K562 (cell line): Measurements from ENCODE around the gene ZFP62.

Source experiments
- FOXP1 ChIP-seq: sonication (generic); formaldehyde crosslinking; IDR thresholded peaks from 2 replicates; pipeline ENCODE4 v1.8.0; 2022; ENCODE audit warnings: mild to moderate bottlenecking, missing genetic modification reagents
- HNRNPK ChIP-seq: fragments of 200-400 bp; formaldehyde crosslinking; IDR thresholded peaks from one replicate; pipeline ENCODE4 v1.6.1; 2018; ENCODE audit warnings: mild to moderate bottlenecking, low read depth, low read length; ENCODE audit not compliant: poor library complexity, severe bottlenecking
- NFIC ChIP-seq: fragments of 450-650 bp; IDR thresholded peaks from 2 replicates; pipeline ENCODE4 v1.6.1; 2017; ENCODE audit warnings: mild to moderate bottlenecking, inconsistent platforms
- POLR2A ChIP-seq: fragments of 450-650 bp; conservative IDR thresholded peaks from 2 replicates; pipeline ENCODE4 v1.6.1; 2016
- U2AF1 ChIP-seq: fragments of 200-400 bp; formaldehyde crosslinking; optimal IDR thresholded peaks from 2 replicates; pipeline ENCODE3; 2017; ENCODE audit warnings: mild to moderate bottlenecking, low read depth, low read length, moderate library complexity
- ZBTB1 ChIP-seq: sonication (generic); formaldehyde crosslinking; IDR thresholded peaks from 2 replicates; pipeline ENCODE4 v1.8.1; 2023; ENCODE audit warnings: missing genetic modification reagents, low read depth, mild to moderate bottlenecking, borderline replicate concordance
- TF ChIP-seq, protein P1 (sequence below): fragments of 450-650 bp; IDR thresholded peaks from 2 replicates; pipeline ENCODE4 v1.6.1; 2016; ENCODE audit warnings: low read depth

DNA sequence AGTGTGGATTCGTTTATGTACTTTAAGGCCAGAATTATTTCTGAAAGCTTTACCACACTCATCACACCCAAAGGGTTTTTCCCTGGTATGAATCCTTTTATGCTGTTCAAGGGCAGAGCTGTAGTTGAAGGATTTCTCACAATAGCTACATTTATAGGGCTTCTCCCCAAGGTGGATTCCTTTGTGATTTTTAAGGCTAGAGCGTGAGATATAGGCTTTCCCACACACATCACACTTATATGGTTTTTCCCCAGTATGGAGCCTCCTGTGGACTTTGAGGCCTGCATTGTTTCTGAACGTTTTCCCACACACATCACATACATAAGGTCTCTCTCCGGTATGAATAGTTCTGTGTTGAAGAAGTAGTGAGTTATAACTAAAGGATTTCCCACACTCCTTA lies 11.2 kb downstream of the ZFP62 start:
- TF ChIP-seq POLR2A (no peak), FOXP1 (CRISPR knock-in tag) (no peak), NFIC (no peak), HNRNPK (no peak), U2AF1 (no peak), ZBTB1 (no peak)
- TF ChIP-seq, protein P1, sequence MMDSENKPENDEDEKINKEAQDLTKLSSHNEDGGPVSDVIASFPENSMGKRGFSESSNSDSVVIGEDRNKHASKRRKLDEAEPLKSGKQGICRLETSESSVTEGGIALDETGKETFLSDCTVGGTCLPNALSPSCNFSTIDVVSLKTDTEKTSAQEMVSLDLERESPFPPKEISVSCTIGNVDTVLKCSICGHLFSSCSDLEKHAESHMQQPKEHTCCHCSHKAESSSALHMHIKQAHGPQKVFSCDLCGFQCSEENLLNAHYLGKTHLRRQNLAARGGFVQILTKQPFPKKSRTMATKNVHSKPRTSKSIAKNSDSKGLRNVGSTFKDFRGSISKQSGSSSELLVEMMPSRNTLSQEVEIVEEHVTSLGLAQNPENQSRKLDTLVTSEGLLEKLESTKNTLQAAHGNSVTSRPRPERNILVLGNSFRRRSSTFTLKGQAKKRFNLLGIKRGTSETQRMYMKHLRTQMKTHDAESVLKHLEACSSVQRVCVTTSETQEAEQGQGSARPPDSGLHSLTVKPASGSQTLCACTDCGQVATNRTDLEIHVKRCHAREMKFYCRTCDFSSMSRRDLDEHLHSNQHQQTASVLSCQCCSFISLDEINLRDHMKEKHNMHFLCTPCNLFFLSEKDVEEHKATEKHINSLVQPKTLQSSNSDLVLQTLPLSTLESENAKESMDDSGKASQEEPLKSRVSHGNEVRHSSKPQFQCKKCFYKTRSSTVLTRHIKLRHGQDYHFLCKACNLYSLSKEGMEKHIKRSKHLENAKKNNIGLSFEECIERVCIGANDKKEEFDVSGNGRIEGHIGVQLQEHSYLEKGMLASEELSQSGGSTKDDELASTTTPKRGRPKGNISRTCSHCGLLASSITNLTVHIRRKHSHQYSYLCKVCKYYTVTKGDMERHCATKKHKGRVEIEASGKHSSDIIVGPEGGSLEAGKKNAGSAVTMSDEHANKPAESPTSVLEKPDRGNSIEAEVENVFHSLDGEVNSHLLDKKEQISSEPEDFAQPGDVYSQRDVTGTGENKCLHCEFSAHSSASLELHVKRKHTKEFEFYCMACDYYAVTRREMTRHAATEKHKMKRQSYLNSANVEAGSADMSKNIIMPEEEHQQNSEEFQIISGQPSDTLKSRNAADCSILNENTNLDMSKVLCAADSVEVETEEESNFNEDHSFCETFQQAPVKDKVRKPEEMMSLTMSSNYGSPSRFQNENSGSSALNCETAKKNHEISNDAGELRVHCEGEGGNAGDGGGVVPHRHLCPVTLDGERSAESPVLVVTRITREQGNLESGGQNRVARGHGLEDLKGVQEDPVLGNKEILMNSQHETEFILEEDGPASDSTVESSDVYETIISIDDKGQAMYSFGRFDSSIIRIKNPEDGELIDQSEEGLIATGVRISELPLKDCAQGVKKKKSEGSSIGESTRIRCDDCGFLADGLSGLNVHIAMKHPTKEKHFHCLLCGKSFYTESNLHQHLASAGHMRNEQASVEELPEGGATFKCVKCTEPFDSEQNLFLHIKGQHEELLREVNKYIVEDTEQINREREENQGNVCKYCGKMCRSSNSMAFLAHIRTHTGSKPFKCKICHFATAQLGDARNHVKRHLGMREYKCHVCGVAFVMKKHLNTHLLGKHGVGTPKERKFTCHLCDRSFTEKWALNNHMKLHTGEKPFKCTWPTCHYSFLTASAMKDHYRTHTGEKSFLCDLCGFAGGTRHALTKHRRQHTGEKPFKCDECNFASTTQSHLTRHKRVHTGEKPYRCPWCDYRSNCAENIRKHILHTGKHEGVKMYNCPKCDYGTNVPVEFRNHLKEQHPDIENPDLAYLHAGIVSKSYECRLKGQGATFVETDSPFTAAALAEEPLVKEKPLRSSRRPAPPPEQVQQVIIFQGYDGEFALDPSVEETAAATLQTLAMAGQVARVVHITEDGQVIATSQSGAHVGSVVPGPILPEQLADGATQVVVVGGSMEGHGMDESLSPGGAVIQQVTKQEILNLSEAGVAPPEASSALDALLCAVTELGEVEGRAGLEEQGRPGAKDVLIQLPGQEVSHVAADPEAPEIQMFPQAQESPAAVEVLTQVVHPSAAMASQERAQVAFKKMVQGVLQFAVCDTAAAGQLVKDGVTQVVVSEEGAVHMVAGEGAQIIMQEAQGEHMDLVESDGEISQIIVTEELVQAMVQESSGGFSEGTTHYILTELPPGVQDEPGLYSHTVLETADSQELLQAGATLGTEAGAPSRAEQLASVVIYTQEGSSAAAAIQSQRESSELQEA, result no peak
